Chondrocyte (in vitro differentiated cells): ENCODE data around the gene UPB1. TPM values are rescaled to one million over a fixed set of nuclear protein-coding genes. Genes with fewer than 3 reads are reported as not detected.
A peak's percentile ranks its signal among the peaks of the same experiment; 100 is the strongest.

Experiments
- DNase-seq: peaks from one replicate; pipeline ENCODE4 v3.0.0; 2021; ENCODE audit warnings: mixed read lengths, low spot score
- H3K27ac Mint-ChIP-seq: one replicate; pipeline ENCODE4 v1.8.0; 2021; ENCODE audit warnings: mild to moderate bottlenecking, moderate library complexity, mixed read lengths; ENCODE audit not compliant: unreplicated experiment
- H3K27me3 Mint-ChIP-seq: 2 replicates; pipeline ENCODE4 v1.8.0; 2021; ENCODE audit warnings: low read depth, mixed read lengths
- H3K36me3 Mint-ChIP-seq: 2 replicates; pipeline ENCODE4 v1.8.0; 2021; ENCODE audit warnings: low read depth, mixed read lengths
- H3K4me1 Mint-ChIP-seq: 2 replicates; pipeline ENCODE4 v1.8.0; 2021; ENCODE audit warnings: low read depth, mild to moderate bottlenecking, mixed read lengths
- H3K4me3 Mint-ChIP-seq: one replicate; pipeline ENCODE4 v1.8.0; 2021; ENCODE audit warnings: mild to moderate bottlenecking, moderate library complexity, mixed read lengths; ENCODE audit not compliant: unreplicated experiment
- H3K9me3 Mint-ChIP-seq: 2 replicates; pipeline ENCODE4 v1.8.0; 2021; ENCODE audit warnings: low read depth, mixed read lengths
- total RNA-seq: library from RNA; stranded (reverse); gene quantifications from 3 replicates; pipeline ENCODE4 v1.2.1, GENCODE V29; 2021
- TF ChIP-seq, protein P1 (sequence below): fragments of 200-600 bp; sonication (generic); IDR thresholded peaks from 2 replicates; pipeline ENCODE4 v1.5.0; 2021; ENCODE audit warnings: antibody characterized with exemption, mild to moderate bottlenecking, moderate library complexity

UPB1 gene
- total RNA-seq, 1 donor from 2014 or later, result 0.15 TPM

- Mint-ChIP-seq H3K4me3 (no peak overlapping the region), H3K4me1 (peaks cover 46% of the 10 kb centered on the region), H3K9me3 (no peaks in the 10 kb centered on the region), H3K36me3 (no peaks in the 10 kb centered on the region), H3K27ac (peak overlapping the region; percentile 77), H3K27me3 (no peaks in the 10 kb centered on the region)
- TF ChIP-seq, protein P1, sequence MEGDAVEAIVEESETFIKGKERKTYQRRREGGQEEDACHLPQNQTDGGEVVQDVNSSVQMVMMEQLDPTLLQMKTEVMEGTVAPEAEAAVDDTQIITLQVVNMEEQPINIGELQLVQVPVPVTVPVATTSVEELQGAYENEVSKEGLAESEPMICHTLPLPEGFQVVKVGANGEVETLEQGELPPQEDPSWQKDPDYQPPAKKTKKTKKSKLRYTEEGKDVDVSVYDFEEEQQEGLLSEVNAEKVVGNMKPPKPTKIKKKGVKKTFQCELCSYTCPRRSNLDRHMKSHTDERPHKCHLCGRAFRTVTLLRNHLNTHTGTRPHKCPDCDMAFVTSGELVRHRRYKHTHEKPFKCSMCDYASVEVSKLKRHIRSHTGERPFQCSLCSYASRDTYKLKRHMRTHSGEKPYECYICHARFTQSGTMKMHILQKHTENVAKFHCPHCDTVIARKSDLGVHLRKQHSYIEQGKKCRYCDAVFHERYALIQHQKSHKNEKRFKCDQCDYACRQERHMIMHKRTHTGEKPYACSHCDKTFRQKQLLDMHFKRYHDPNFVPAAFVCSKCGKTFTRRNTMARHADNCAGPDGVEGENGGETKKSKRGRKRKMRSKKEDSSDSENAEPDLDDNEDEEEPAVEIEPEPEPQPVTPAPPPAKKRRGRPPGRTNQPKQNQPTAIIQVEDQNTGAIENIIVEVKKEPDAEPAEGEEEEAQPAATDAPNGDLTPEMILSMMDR, result no peak
- DNase-seq, result no peak
Observed at GRCh38 chr22:24467340-24467739, 27.8 kb upstream of the UPB1 start.

- peak overlapping the region; percentile 93 for H3K27ac Mint-ChIP-seq
- no peaks in the 10 kb centered on the region for H3K27me3 Mint-ChIP-seq
- peaks cover 6% of the 10 kb centered on the region for H3K9me3 Mint-ChIP-seq
- TF ChIP-seq, protein P1, result no peak
- DNase-seq, result no peak
- H3K4me3 Mint-ChIP-seq, result no peak overlapping the region
- H3K4me1 Mint-ChIP-seq, result peaks cover 66% of the 10 kb centered on the region
- H3K36me3 Mint-ChIP-seq, result no peaks in the 10 kb centered on the region
Observed at GRCh38 chr22:24471570-24471969, 23.6 kb upstream of the UPB1 start.

DNA sequence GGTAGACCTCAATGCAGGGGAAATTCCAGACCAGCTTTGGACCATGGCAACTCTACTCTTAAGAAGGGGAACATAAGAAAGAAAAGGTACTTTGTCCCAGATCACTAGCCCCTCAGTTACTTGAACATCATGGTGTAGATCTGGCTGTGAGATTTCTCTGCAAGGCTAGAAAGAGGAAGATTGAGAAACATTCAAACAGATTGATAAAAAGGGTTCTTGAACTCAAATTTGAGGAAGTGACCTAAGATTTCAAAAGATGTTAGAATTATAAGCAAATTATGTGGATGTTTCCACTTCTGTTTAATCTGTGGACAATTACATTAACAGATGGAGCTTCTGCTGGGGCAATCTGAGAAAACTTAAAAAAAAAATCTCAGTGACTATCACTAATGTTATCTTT, 21.8 kb upstream of the UPB1 start:
- H3K27ac Mint-ChIP-seq, result peak overlapping the region; percentile 94
- H3K4me1 Mint-ChIP-seq, result peaks cover 53% of the 10 kb centered on the region
- H3K9me3 Mint-ChIP-seq, result peaks cover 6% of the 10 kb centered on the region
- TF ChIP-seq, protein P1, result no peak
- no peaks in the 10 kb centered on the region for H3K27me3 Mint-ChIP-seq
- H3K36me3 Mint-ChIP-seq, result no peaks in the 10 kb centered on the region
- DNase-seq, result no peak
- H3K4me3 Mint-ChIP-seq, result no peak overlapping the region

DNA sequence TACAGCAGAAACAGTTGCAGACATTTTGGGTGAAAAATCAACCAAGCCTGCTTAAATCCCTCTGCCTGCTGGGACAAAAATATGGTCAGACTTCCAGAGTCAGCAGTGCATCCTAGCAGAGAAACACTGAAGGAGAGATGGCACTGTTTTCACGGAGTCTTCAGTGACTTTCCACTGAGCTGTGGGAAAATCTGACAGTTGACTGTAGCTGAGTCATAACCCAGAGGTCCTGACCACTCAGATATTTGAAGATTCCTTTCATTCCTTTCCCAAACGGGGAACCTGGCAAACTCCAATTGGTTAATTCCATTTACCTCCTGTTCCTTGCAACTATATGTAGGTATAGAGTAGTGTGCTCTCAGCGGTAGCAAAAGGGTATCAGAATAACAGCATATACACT, 20.9 kb upstream of the UPB1 start:
- no peaks in the 10 kb centered on the region for H3K27me3 Mint-ChIP-seq
- peak overlapping the region; percentile 94 for H3K27ac Mint-ChIP-seq
- H3K4me1 Mint-ChIP-seq, result peaks cover 53% of the 10 kb centered on the region
- H3K9me3 Mint-ChIP-seq, result peaks cover 6% of the 10 kb centered on the region
- H3K36me3 Mint-ChIP-seq, result no peaks in the 10 kb centered on the region
- DNase-seq, result no peak
- TF ChIP-seq, protein P1, result no peak
- no peak overlapping the region for H3K4me3 Mint-ChIP-seq

DNA sequence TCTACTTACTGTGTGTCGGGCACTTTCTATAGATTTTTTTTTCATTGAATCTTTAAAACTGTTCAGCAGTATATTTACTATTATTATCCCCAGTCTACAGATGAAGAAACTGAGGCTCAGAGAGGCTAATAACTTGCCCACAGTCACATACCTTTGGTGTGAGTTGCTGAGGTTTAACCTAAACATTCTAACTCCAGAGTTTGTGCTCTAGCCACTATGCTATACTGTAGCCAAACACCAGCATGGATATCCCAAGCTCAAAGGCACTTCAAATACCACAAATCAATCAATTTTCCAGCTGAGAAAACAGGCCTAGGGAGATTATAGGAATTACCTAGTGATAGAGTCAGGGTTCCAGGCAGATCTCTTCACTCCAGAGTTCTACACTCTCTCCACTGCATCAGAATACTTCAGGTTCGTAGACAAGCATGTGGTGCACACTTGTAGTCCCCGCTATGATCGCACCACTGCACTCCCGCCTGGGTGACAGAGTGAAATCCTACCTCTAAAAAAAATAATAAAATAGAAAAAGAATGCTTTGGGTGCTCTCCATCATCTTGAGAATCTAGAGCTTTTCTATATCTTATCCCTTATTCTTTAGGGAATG, 20.4 kb upstream of the UPB1 start:
- Mint-ChIP-seq H3K9me3 (peaks cover 6% of the 10 kb centered on the region), H3K27ac (peak overlapping the region; percentile 94)

More for the DNA sequence above, 20.4 kb upstream of the UPB1 start:
- TF ChIP-seq, protein P1, result no peak
- Mint-ChIP-seq H3K4me3 (no peak overlapping the region), H3K36me3 (no peaks in the 10 kb centered on the region), H3K4me1 (peaks cover 53% of the 10 kb centered on the region), H3K27me3 (no peaks in the 10 kb centered on the region)
- no peak for DNase-seq
